Measurements from ENCODE around the gene C17orf107.

- TF ChIP-seq CTCF (IDR thresholded peaks at IDR 0.05) (no peak), POLR2AphosphoS5 (IDR thresholded peaks at IDR 0.05; ENCODE audit: low read depth, low read length) (no peak), REST (IDR thresholded peaks at IDR 0.05; ENCODE audit: insufficient read depth in 1 of 2, low read depth in 2 of 2, low read length in 1 of 2) (no peak), SIN3A (IDR thresholded peaks at IDR 0.05; ENCODE audit: borderline replicate concordance, insufficient read depth, low read depth, low read length) (no peak), TCF7L2 (IDR thresholded peaks at IDR 0.05; ENCODE audit: low read depth, low read length) (no peak)
These were observed 1.8 kb downstream of the C17orf107 start for GRCh38 chr17:4901108-4901647.
